Fibroblast of lung (primary cell): ENCODE data around the gene MAN1A1.

ENCODE experiments used
- EZH2 ChIP-seq: IDR thresholded peaks from 2 replicates; pipeline ENCODE4 v1.5.1; 2012; ENCODE audit warnings: low read length, control low read depth, mild to moderate bottlenecking; ENCODE audit errors: missing control alignments
- TF ChIP-seq, protein P1 (sequence below), 2 donors: IDR thresholded peaks in 1 of 2; conservative IDR thresholded peaks in 1 of 2; 1 replicate in 1 of 2; 2 replicates in 1 of 2; pipeline ENCODE4 v1.5.1; 2011 to 2012; ENCODE audit warnings: low read length in 2 of 2, control low read depth in 1 of 2, inconsistent platforms in 1 of 2, low read depth in 1 of 2, mild to moderate bottlenecking in 1 of 2

- TF ChIP-seq, protein P1, sequence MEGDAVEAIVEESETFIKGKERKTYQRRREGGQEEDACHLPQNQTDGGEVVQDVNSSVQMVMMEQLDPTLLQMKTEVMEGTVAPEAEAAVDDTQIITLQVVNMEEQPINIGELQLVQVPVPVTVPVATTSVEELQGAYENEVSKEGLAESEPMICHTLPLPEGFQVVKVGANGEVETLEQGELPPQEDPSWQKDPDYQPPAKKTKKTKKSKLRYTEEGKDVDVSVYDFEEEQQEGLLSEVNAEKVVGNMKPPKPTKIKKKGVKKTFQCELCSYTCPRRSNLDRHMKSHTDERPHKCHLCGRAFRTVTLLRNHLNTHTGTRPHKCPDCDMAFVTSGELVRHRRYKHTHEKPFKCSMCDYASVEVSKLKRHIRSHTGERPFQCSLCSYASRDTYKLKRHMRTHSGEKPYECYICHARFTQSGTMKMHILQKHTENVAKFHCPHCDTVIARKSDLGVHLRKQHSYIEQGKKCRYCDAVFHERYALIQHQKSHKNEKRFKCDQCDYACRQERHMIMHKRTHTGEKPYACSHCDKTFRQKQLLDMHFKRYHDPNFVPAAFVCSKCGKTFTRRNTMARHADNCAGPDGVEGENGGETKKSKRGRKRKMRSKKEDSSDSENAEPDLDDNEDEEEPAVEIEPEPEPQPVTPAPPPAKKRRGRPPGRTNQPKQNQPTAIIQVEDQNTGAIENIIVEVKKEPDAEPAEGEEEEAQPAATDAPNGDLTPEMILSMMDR (conservative IDR thresholded peaks at IDR 0.05 in 1 of 2, IDR thresholded peaks at IDR 0.05 in 1 of 2; ENCODE audit: low read depth in 1 of 2, low read length in 2 of 2), result no peak
- TF ChIP-seq EZH2, result no peak
Measured at GRCh38 chr6:119355890-119356289, 6.3 kb upstream of the MAN1A1 start.
